Measurements from ENCODE around the gene LAMTOR1. TPM values are rescaled to one million over a fixed set of nuclear protein-coding genes. Genes with fewer than 3 reads are reported as not detected.

The LAMTOR1 gene
- total RNA-seq, 1 donor from 2014 or later: 70.5 TPM

GRCh38 chr11:72085621-72086351 lies 17.3 kb downstream of the LAMTOR1 start:
- DNase-seq (ENCODE audit: low spot score): no peak
- Mint-ChIP-seq H3K27me3 (ENCODE audit: low read depth) (no peaks in the 10 kb centered on the region), H3K9me3 (ENCODE audit: low read depth) (no peaks in the 10 kb centered on the region), H3K4me3 (ENCODE audit: unreplicated experiment) (no peak overlapping the region), H3K36me3 (ENCODE audit: low read depth) (peaks cover 1% of the 10 kb centered on the region), H3K27ac (ENCODE audit: unreplicated experiment) (no peak overlapping the region), H3K4me1 (ENCODE audit: low read depth) (peaks cover 9% of the 10 kb centered on the region)
- TF ChIP-seq CTCF (IDR thresholded peaks at IDR 0.05): no peak

GRCh38 chr11:72084965-72085364 lies 18.1 kb downstream of the LAMTOR1 start:
- Mint-ChIP-seq H3K27ac (ENCODE audit: unreplicated experiment) (no peak overlapping the region), H3K27me3 (ENCODE audit: low read depth) (no peaks in the 10 kb centered on the region), H3K36me3 (ENCODE audit: low read depth) (peaks cover 1% of the 10 kb centered on the region), H3K4me1 (ENCODE audit: low read depth) (peaks cover 11% of the 10 kb centered on the region), H3K4me3 (ENCODE audit: unreplicated experiment) (no peak overlapping the region), H3K9me3 (ENCODE audit: low read depth) (no peaks in the 10 kb centered on the region)
- DNase-seq (ENCODE audit: low spot score): no peak
- TF ChIP-seq CTCF (IDR thresholded peaks at IDR 0.05): no peak

GRCh38 chr11:72084076-72084475 lies 19.0 kb downstream of the LAMTOR1 start:
- Mint-ChIP-seq H3K36me3 (ENCODE audit: low read depth) (no peaks in the 10 kb centered on the region), H3K4me1 (ENCODE audit: low read depth) (peaks cover 16% of the 10 kb centered on the region), H3K4me3 (ENCODE audit: unreplicated experiment) (no peak overlapping the region), H3K9me3 (ENCODE audit: low read depth) (no peaks in the 10 kb centered on the region), H3K27me3 (ENCODE audit: low read depth) (no peaks in the 10 kb centered on the region), H3K27ac (ENCODE audit: unreplicated experiment) (no peak overlapping the region)
- no peak for DNase-seq (ENCODE audit: low spot score)
- no peak for TF ChIP-seq CTCF (IDR thresholded peaks at IDR 0.05)

- Mint-ChIP-seq H3K4me1 (ENCODE audit: low read depth) (peaks cover 23% of the 10 kb centered on the region), H3K36me3 (ENCODE audit: low read depth) (no peaks in the 10 kb centered on the region), H3K27ac (ENCODE audit: unreplicated experiment) (no peak overlapping the region), H3K9me3 (ENCODE audit: low read depth) (no peaks in the 10 kb centered on the region), H3K27me3 (ENCODE audit: low read depth) (no peaks in the 10 kb centered on the region), H3K4me3 (ENCODE audit: unreplicated experiment) (no peak overlapping the region)
- no peak for DNase-seq (ENCODE audit: low spot score)
- TF ChIP-seq CTCF (IDR thresholded peaks at IDR 0.05): no peak
Measured at GRCh38 chr11:72083414-72083813, 19.7 kb downstream of the LAMTOR1 start.

- no peaks in the 10 kb centered on the region for H3K9me3 Mint-ChIP-seq (ENCODE audit: low read depth)
- H3K27me3 Mint-ChIP-seq (ENCODE audit: low read depth): no peaks in the 10 kb centered on the region
- no peak for TF ChIP-seq CTCF (IDR thresholded peaks at IDR 0.05)
- H3K4me3 Mint-ChIP-seq (ENCODE audit: unreplicated experiment): peak overlapping the region; percentile 89
- peaks cover 29% of the 10 kb centered on the region for H3K4me1 Mint-ChIP-seq (ENCODE audit: low read depth)
- no peak for DNase-seq (ENCODE audit: low spot score)
- H3K27ac Mint-ChIP-seq (ENCODE audit: unreplicated experiment): peak overlapping the region; percentile 72
- no peaks in the 10 kb centered on the region for H3K36me3 Mint-ChIP-seq (ENCODE audit: low read depth)
Measured at GRCh38 chr11:72081821-72082453, 21.2 kb downstream of the LAMTOR1 start.
